H1 (cell line): Measurements from ENCODE around the gene ATP4A. TPM values are rescaled to one million over a fixed set of nuclear protein-coding genes. Genes with fewer than 3 reads are reported as not detected.

ENCODE experiments used
- CTCF ChIA-PET: fragments of 300-600 bp; sonication (Branson Sonifier 250); formaldehyde crosslinking; loops from one replicate; lab custom pipeline; 2021; ENCODE audit not compliant: partially characterized antibody; lab: Charles Lee
- POLR2A ChIA-PET: fragments of 300-600 bp; sonication (Branson Sonifier 250); formaldehyde crosslinking; loops from one replicate; lab custom pipeline; 2021; ENCODE audit warnings: inconsistent platforms; ENCODE audit not compliant: partially characterized antibody; lab: Charles Lee
- DNase-seq, 2 experiments: peaks; one replicate each; pipeline versions ENCODE4 v3.0.0 to v3.0.0-alpha.2; 2010 to 2022; ENCODE audit warnings: low spot score in 2 of 2, low read depth in 1 of 2, mixed read lengths in 1 of 2
- FAIRE-seq: peaks from 2 replicates; lab custom pipeline; 2011; peaks lifted over from hg19 to GRCh38; lab: Jason Lieb, UNC
- H2AFZ ChIP-seq: 2 replicates; pipeline ENCODE4 v1.8.1; 2012; ENCODE audit warnings: low read length, inconsistent platforms
- H2AK5ac ChIP-seq: 2 replicates; pipeline ENCODE4 v1.6.1; 2013; ENCODE audit warnings: low read depth, low read length
- H2BK120ac ChIP-seq: replicated peaks from 2 replicates; pipeline ENCODE3; 2013; ENCODE audit warnings: low read depth, low read length, inconsistent platforms
- H2BK12ac ChIP-seq: 2 replicates; pipeline ENCODE4 v1.6.1; 2013; ENCODE audit warnings: low read depth, low read length
- H2BK15ac ChIP-seq: 2 replicates; pipeline ENCODE4 v1.6.1; 2013; ENCODE audit warnings: low read length
- H2BK20ac ChIP-seq: 2 replicates; pipeline ENCODE4 v1.6.1; 2013; ENCODE audit warnings: low read length
- H2BK5ac ChIP-seq: 2 replicates; pipeline ENCODE4 v1.6.1; 2013; ENCODE audit warnings: low read depth, low read length
- H3K14ac ChIP-seq: 2 replicates; pipeline ENCODE4 v1.6.1; 2013; ENCODE audit warnings: inconsistent platforms; ENCODE audit not compliant: insufficient read length
- H3K18ac ChIP-seq: 2 replicates; pipeline ENCODE4 v1.6.1; 2013; ENCODE audit warnings: low read length; ENCODE audit errors: extremely low read depth
- H3K23ac ChIP-seq: 2 replicates; pipeline ENCODE4 v1.6.1; 2013; ENCODE audit warnings: inconsistent platforms; ENCODE audit not compliant: insufficient read length
- H3K23me2 ChIP-seq: 2 replicates; pipeline ENCODE4 v1.6.1; 2013; ENCODE audit warnings: low read depth, low read length
- H3K27ac ChIP-seq: 2 replicates; pipeline ENCODE4 v1.6.1; 2011; ENCODE audit warnings: low read depth, low read length, inconsistent platforms
- H3K27me3 ChIP-seq, 4 experiments: replicated peaks in 1 of 4; 1 replicate in 1 of 4; 2 replicates in 3 of 4; pipeline versions ENCODE4 v1.6.1 to v1.8.1; 2011 to 2013; ENCODE audit warnings: low read length in 3 of 4, mild to moderate bottlenecking in 3 of 4, inconsistent platforms in 2 of 4, mixed read lengths in 2 of 4, moderate library complexity in 1 of 4; ENCODE audit not compliant: control insufficient read depth in 3 of 4, insufficient read depth in 3 of 4; ENCODE audit errors: extremely low read depth in 1 of 4
- H3K36me3 ChIP-seq, 4 experiments: 2 replicates each; pipeline versions ENCODE4 v1.6.1 to v1.8.1; 2011 to 2013; ENCODE audit warnings: mild to moderate bottlenecking in 4 of 4, low read length in 3 of 4, moderate library complexity in 2 of 4, control low read depth in 1 of 4, inconsistent platforms in 1 of 4; ENCODE audit not compliant: insufficient read depth in 4 of 4, control insufficient read depth in 2 of 4
- H3K4ac ChIP-seq: replicated peaks from 2 replicates; pipeline ENCODE3; 2013; ENCODE audit warnings: low read length, low read depth, mixed read lengths, inconsistent platforms; ENCODE audit not compliant: insufficient read length
- H3K4me1 ChIP-seq, 4 experiments: replicated peaks in 1 of 4; 1 replicate in 1 of 4; 2 replicates in 3 of 4; pipeline versions ENCODE4 v1.6.1 to v1.8.1; 2011 to 2013; ENCODE audit warnings: low read length in 3 of 4, inconsistent platforms in 2 of 4, mixed read lengths in 1 of 4; ENCODE audit not compliant: insufficient read depth in 4 of 4, control insufficient read depth in 3 of 4
- H3K4me2 ChIP-seq, 2 experiments: 2 replicates each; pipeline versions ENCODE4 v1.6.1 to v1.8.1; 2011 to 2013; ENCODE audit warnings: low read depth in 2 of 2, low read length in 2 of 2, control low read depth in 1 of 2, inconsistent platforms in 1 of 2, mild to moderate bottlenecking in 1 of 2; ENCODE audit not compliant: insufficient read depth in 1 of 2
- H3K4me3 ChIP-seq, 4 experiments: fragments of 200-600, 300-600 bp in 1 of 4; sonication (generic), shearing (Covaris generic), sonication (Bioruptor Twin) in 1 of 4; 2 replicates each; pipeline versions ENCODE4 v1.5.1 to v1.8.1; 2011 to 2016; ENCODE audit warnings: low read length in 4 of 4, low read depth in 3 of 4, control low read depth in 2 of 4, inconsistent platforms in 2 of 4, mild to moderate bottlenecking in 2 of 4, mixed read lengths in 1 of 4, moderate library complexity in 1 of 4; ENCODE audit not compliant: insufficient read depth in 2 of 4; ENCODE audit errors: extremely low read depth in 1 of 4
- H3K56ac ChIP-seq: replicated peaks from 2 replicates; pipeline ENCODE3; 2013; ENCODE audit warnings: low read depth, mild to moderate bottlenecking, mixed read lengths, low read length, inconsistent platforms; ENCODE audit not compliant: insufficient read length
- H3K79me1 ChIP-seq: 2 replicates; pipeline ENCODE4 v1.6.1; 2013; ENCODE audit warnings: low read depth, low read length, control low read depth
- H3K79me2 ChIP-seq, 2 experiments: 2 replicates each; pipeline versions ENCODE4 v1.6.1 to v1.8.1; 2012 to 2013; ENCODE audit warnings: low read length in 2 of 2, mild to moderate bottlenecking in 2 of 2, inconsistent platforms in 1 of 2; ENCODE audit not compliant: insufficient read depth in 2 of 2, control insufficient read depth in 1 of 2
- H3K9ac ChIP-seq, 4 experiments: replicated peaks in 1 of 4; 1 replicate in 1 of 4; 2 replicates in 3 of 4; pipeline versions ENCODE4 v1.6.1 to v1.8.1; 2011 to 2013; ENCODE audit warnings: low read depth in 3 of 4, low read length in 3 of 4, control low read depth in 2 of 4, mild to moderate bottlenecking in 2 of 4, moderate library complexity in 2 of 4, inconsistent platforms in 1 of 4; ENCODE audit errors: extremely low read depth in 1 of 4
- H3K9me3 ChIP-seq, 2 experiments: 2 replicates each; pipeline versions ENCODE4 v1.6.1 to v1.8.1; 2012 to 2013; ENCODE audit warnings: mild to moderate bottlenecking in 2 of 2, moderate library complexity in 2 of 2, control low read depth in 1 of 2, inconsistent platforms in 1 of 2, low read depth in 1 of 2, low read length in 1 of 2, mixed read lengths in 1 of 2; ENCODE audit not compliant: insufficient read depth in 2 of 2
- H4K20me1 ChIP-seq, 2 experiments: replicated peaks in 1 of 2; 2 replicates each; pipeline versions ENCODE3 to v1.8.1; 2011 to 2013; ENCODE audit warnings: inconsistent platforms in 2 of 2, low read length in 2 of 2, mild to moderate bottlenecking in 1 of 2; ENCODE audit not compliant: insufficient read depth in 2 of 2, control insufficient read depth in 1 of 2
- H4K5ac ChIP-seq: 2 replicates; pipeline ENCODE4 v1.6.1; 2013; ENCODE audit warnings: low read length, low read depth, mixed read lengths, inconsistent platforms; ENCODE audit not compliant: insufficient read length
- H4K8ac ChIP-seq: 2 replicates; pipeline ENCODE4 v1.8.0; 2013; ENCODE audit warnings: mild to moderate bottlenecking, moderate library complexity, low read length, inconsistent platforms; ENCODE audit not compliant: insufficient read depth; ENCODE audit errors: extremely low read depth
- H4K91ac ChIP-seq: replicated peaks from 2 replicates; pipeline ENCODE3; 2013; ENCODE audit warnings: low read length, mixed read lengths, inconsistent platforms; ENCODE audit not compliant: insufficient read length
- EZH2 ChIP-seq: fragments of 200-600 bp; sonication (generic); IDR thresholded peaks from 2 replicates; pipeline ENCODE4 v1.7.1; 2012; ENCODE audit warnings: low read depth, mild to moderate bottlenecking, moderate library complexity, low read length, inconsistent platforms; ENCODE audit not compliant: severe bottlenecking
- TEAD4 ChIP-seq: IDR thresholded peaks from 2 replicates; pipeline ENCODE4 v1.6.1; 2012; ENCODE audit warnings: low read depth, low read length, inconsistent platforms, mixed read lengths
- WGBS, 2 experiments: shearing (Covaris generic) in 1 of 2; methylation state at CpG; one replicate each; pipeline versions ENCODE4 v1.1.6 to v1.1.7; 2013 to 2015; ENCODE audit warnings: low lambda C conversion rate in 2 of 2, mixed read lengths in 2 of 2, inconsistent platforms in 1 of 2, low coverage in 1 of 2, missing lambda C conversion rate in 1 of 2; ENCODE audit not compliant: insufficient replicate concordance in 2 of 2, insufficient coverage in 1 of 2, insufficient read length in 1 of 2; ENCODE audit errors: extremely low coverage in 1 of 2, missing lambda C conversion rate in 1 of 2; 5-methylcytosine and 5-hydroxymethylcytosine counted together
- polyA plus RNA-seq, 7 experiments: library from polyadenylated mRNA; depleted of rRNA in 3 of 7; stranded (reverse) in 5 of 7; unstranded in 2 of 7; fragments of >200 nt in 5 of 7; fragments of 200-250 nt in 2 of 7; gene quantifications; 1 replicate in 5 of 7; 2 replicates in 1 of 7; 4 replicates in 1 of 7; pipeline versions ENCODE4 v1.2.1 to v1.2.3, GENCODE V29; 2011 to 2013; ENCODE audit warnings: missing spikeins in 2 of 7, mixed read lengths in 2 of 7
- total RNA-seq: library from RNA; stranded (reverse); fragmentation: NEBNext Ultra II Directional; extraction: Animal tissue kit (Norgen Biotek cat#: 25700); gene quantifications from 2 replicates; pipeline ENCODE4 v1.2.1, GENCODE V29; 2021

The ATP4A gene
- total and polyA plus RNA-seq, 2 of the 8 experiments (the other 6 are each of a cell fraction or from before 2014, with no cell fraction given) = 0.50 to 1.2 TPM

DNA sequence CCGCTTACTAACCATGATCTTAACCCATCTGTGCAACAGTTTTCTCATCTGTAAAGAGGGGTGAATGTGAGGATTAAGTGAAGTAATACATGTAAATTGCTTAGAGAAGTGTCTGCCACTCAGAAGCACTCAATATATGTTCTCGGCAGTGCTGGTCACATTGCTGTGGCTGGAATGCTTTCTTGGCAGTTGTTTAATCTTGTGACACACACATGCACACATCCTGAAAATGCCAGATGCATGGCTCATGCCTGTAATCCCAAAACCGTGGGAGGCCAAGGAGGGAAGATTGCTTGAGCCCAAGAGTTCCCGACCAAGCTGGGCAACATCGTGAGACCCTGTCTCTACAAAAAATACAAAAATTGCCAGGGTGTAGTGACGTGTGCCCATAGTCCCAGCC lies 45.1 kb downstream of the ATP4A start:
- H2BK5ac ChIP-seq = no peak overlapping the region
- no peaks in the 10 kb centered on the region for H3K36me3 ChIP-seq
- no peak overlapping the region for H4K8ac ChIP-seq
- H3K79me2 ChIP-seq = no peaks in the 10 kb centered on the region
- peaks cover 0 to 20% (median 15%) of the 10 kb centered on the region in 4 experiments; a peak in 6 of 7 replicates for H3K4me1 ChIP-seq
- no peak overlapping the region for H3K23ac ChIP-seq
- no peak overlapping the region for H3K14ac ChIP-seq
- H2BK120ac ChIP-seq = no peak overlapping the region
- H2BK20ac ChIP-seq = no peak overlapping the region
- no peak overlapping the region for H2BK15ac ChIP-seq
- H3K56ac ChIP-seq = no peak overlapping the region
- TF ChIP-seq EZH2 = no peak
- no peak for TF ChIP-seq TEAD4
- TF ChIP-seq, all 59 proteins: peak for 0
- no peak overlapping the region for H3K4me2 ChIP-seq
- H3K18ac ChIP-seq = no peak overlapping the region
- DNase-seq (no peak), FAIRE-seq (no peak)
- no peak overlapping the region for H2AK5ac ChIP-seq
- H3K79me1 ChIP-seq = no peaks in the 10 kb centered on the region; the same call in 1 of the 2 replicates
- no peak overlapping the region for H2BK12ac ChIP-seq
- whole genome bisulfite sequencing, 2 experiments = 86% methylated on average over 6 of the region's 6 CpGs; no CpG with 5 or more reads in 1 of the 2 experiments
- H3K4ac ChIP-seq = no peak overlapping the region
- H3K27me3 ChIP-seq = peaks cover 0 to 5% (median 2%) of the 10 kb centered on the region in 4 experiments; a peak in 1 of 7 replicates
- no peak overlapping the region for H3K9ac ChIP-seq
- H3K9me3 ChIP-seq = no peaks in the 10 kb centered on the region
- no peak overlapping the region for H4K5ac ChIP-seq
- no peak overlapping the region for H4K91ac ChIP-seq
- POLR2A ChIA-PET = interaction anchor here (1.0 kb wide), 1 partner anchor 9 kb away, joined by 3 read pairs; no protein-coding TSS in a partner anchor
- no peak overlapping the region for H3K4me3 ChIP-seq
- no peaks in the 10 kb centered on the region for H4K20me1 ChIP-seq
- no peak overlapping the region for H3K27ac ChIP-seq
- peaks cover 5% of the 10 kb centered on the region; the same call in 1 of the 2 replicates for H3K23me2 ChIP-seq
- H2AFZ ChIP-seq = no peak overlapping the region
- CTCF ChIA-PET = interaction anchor here (0.6 to 1.4 kb wide), 3 partner anchors 19 to 74 kb away, joined by 3 to 6 read pairs (median 3); no protein-coding TSS in a partner anchor
